Fibroblast of lung (primary cell): ENCODE measurements around the gene FHDC1. TPM values are rescaled to one million over a fixed set of nuclear protein-coding genes. Genes with fewer than 3 reads are reported as not detected.

ENCODE experiments used
- DNase-seq, 2 donors: peaks; one replicate each; pipeline versions ENCODE4 v3.0.0 to v3.0.0-alpha.2; 2010; ENCODE audit warnings: low read depth in 2 of 2
- H2AFZ ChIP-seq: 2 replicates; pipeline ENCODE4 v1.5.1; 2012; ENCODE audit warnings: low read length, control low read depth, inconsistent platforms
- H3K27ac ChIP-seq: 2 replicates; pipeline ENCODE4 v1.5.1; 2011; ENCODE audit warnings: low read length, control low read depth; ENCODE audit not compliant: insufficient read depth
- H3K27me3 ChIP-seq: 2 replicates; pipeline ENCODE4 v1.5.1; 2011; ENCODE audit warnings: mild to moderate bottlenecking, low read length; ENCODE audit not compliant: control insufficient read depth, insufficient read depth
- H3K36me3 ChIP-seq: 2 replicates; pipeline ENCODE4 v1.5.1; 2011; ENCODE audit warnings: low read length; ENCODE audit not compliant: control insufficient read depth, insufficient read depth
- H3K4me1 ChIP-seq: 2 replicates; pipeline ENCODE4 v1.5.1; 2011; ENCODE audit warnings: low read length; ENCODE audit not compliant: control insufficient read depth, insufficient read depth; ENCODE audit errors: extremely low read depth
- H3K4me2 ChIP-seq: 2 replicates; pipeline ENCODE4 v1.5.1; 2011; ENCODE audit warnings: low read length, control low read depth; ENCODE audit not compliant: insufficient read depth; ENCODE audit errors: extremely low read depth
- H3K4me3 ChIP-seq, 4 experiments: fragments of 200-600 bp in 1 of 4; sonication (generic) in 1 of 4; replicated peaks in 1 of 4; 2 replicates each; pipeline ENCODE4 v1.5.1; 2011 to 2016; ENCODE audit warnings: low read length in 4 of 4, low read depth in 3 of 4, mild to moderate bottlenecking in 3 of 4, control low read depth in 2 of 4, inconsistent platforms in 1 of 4, mixed read lengths in 1 of 4; ENCODE audit not compliant: insufficient read depth in 1 of 4; ENCODE audit errors: control extremely low read depth in 1 of 4
- H3K79me2 ChIP-seq: 2 replicates; pipeline ENCODE4 v1.5.1; 2012; ENCODE audit warnings: mild to moderate bottlenecking, low read length, inconsistent platforms; ENCODE audit not compliant: control insufficient read depth, insufficient read depth
- H3K9ac ChIP-seq: 2 replicates; pipeline ENCODE4 v1.5.1; 2011; ENCODE audit warnings: mild to moderate bottlenecking, low read length, control low read depth; ENCODE audit not compliant: insufficient read depth
- H3K9me3 ChIP-seq: 2 replicates; pipeline ENCODE4 v1.5.1; 2012; ENCODE audit warnings: low read depth, low read length; ENCODE audit not compliant: control insufficient read depth, insufficient read depth
- H4K20me1 ChIP-seq: 2 replicates; pipeline ENCODE4 v1.5.1; 2011; ENCODE audit warnings: low read length; ENCODE audit not compliant: control insufficient read depth, insufficient read depth; ENCODE audit errors: extremely low read depth
- CTCF ChIP-seq, 2 donors: IDR thresholded peaks in 1 of 2; conservative IDR thresholded peaks in 1 of 2; 1 replicate in 1 of 2; 2 replicates in 1 of 2; pipeline ENCODE4 v1.5.1; 2011 to 2012; ENCODE audit warnings: low read length in 2 of 2, control low read depth in 1 of 2, inconsistent platforms in 1 of 2, low read depth in 1 of 2, mild to moderate bottlenecking in 1 of 2
- EZH2 ChIP-seq: IDR thresholded peaks from 2 replicates; pipeline ENCODE4 v1.5.1; 2012; ENCODE audit warnings: low read length, control low read depth, mild to moderate bottlenecking; ENCODE audit errors: missing control alignments
- polyA plus RNA-seq, 2 donors: library from polyadenylated mRNA; depleted of rRNA in 1 of 2; stranded (reverse) in 1 of 2; unstranded in 1 of 2; fragments of >200 nt; gene quantifications; 2 replicates each; pipeline ENCODE4 v1.2.1, GENCODE V29; 2011 to 2012; ENCODE audit warnings: missing spikeins in 1 of 2
- total RNA-seq: library from RNA; depleted of rRNA; stranded (reverse); fragments of >200 nt; gene quantifications from 2 replicates; pipeline ENCODE4 v1.2.1, GENCODE V29; 2014

The FHDC1 gene
- total and polyA plus RNA-seq, 2 donors (not counting 1 experiment from before 2014, with no cell fraction given), result 0.14 to 0.33 TPM

- no peak overlapping the region for H3K4me2 ChIP-seq
- no peak overlapping the region for H3K4me3 ChIP-seq
- peaks cover 5% of the 10 kb centered on the region for H3K27me3 ChIP-seq
- no peak overlapping the region for H3K27ac ChIP-seq
- H4K20me1 ChIP-seq, result no peaks in the 10 kb centered on the region
- no peaks in the 10 kb centered on the region for H3K79me2 ChIP-seq
- H3K36me3 ChIP-seq, result no peaks in the 10 kb centered on the region
- no peaks in the 10 kb centered on the region for H3K9me3 ChIP-seq
- no peaks in the 10 kb centered on the region for H3K4me1 ChIP-seq
- DNase-seq, result no peak
- no peak overlapping the region for H2AFZ ChIP-seq
- no peak overlapping the region for H3K9ac ChIP-seq
- TF ChIP-seq CTCF (conservative IDR thresholded peaks at IDR 0.05 in 1 of 2, IDR thresholded peaks at IDR 0.05 in 1 of 2; ENCODE audit: low read depth in 1 of 2, low read length in 2 of 2), result no peak
- TF ChIP-seq EZH2, result no peak
Observed at GRCh38 chr4:153020457-153020856, 84.3 kb downstream of the FHDC1 start.

GRCh38 chr4:153021276-153021675 is 85.2 kb downstream of the FHDC1 start:
- Histone ChIP-seq H3K27me3 (peaks cover 5% of the 10 kb centered on the region), H4K20me1 (no peaks in the 10 kb centered on the region), H3K9ac (no peak overlapping the region), H3K79me2 (no peaks in the 10 kb centered on the region), H3K4me3 (no peak overlapping the region), H3K27ac (no peak overlapping the region), H3K36me3 (no peaks in the 10 kb centered on the region), H2AFZ (no peak overlapping the region), H3K4me2 (no peak overlapping the region), H3K4me1 (no peaks in the 10 kb centered on the region), H3K9me3 (no peaks in the 10 kb centered on the region)
- DNase-seq, result no peak
- TF ChIP-seq CTCF (conservative IDR thresholded peaks at IDR 0.05 in 1 of 2, IDR thresholded peaks at IDR 0.05 in 1 of 2; ENCODE audit: low read depth in 1 of 2, low read length in 2 of 2), result no peak
- TF ChIP-seq EZH2, result no peak

GRCh38 chr4:153022241-153022715 is 86.2 kb downstream of the FHDC1 start:
- H3K4me3 ChIP-seq, result no peak overlapping the region

More at GRCh38 chr4:153022241-153022715, 86.2 kb downstream of the FHDC1 start:
- DNase-seq, result no peak
- Histone ChIP-seq H2AFZ (no peak overlapping the region), H3K27ac (no peak overlapping the region), H3K27me3 (peaks cover 5% of the 10 kb centered on the region), H3K9ac (no peak overlapping the region), H3K9me3 (no peaks in the 10 kb centered on the region), H3K4me2 (no peak overlapping the region), H3K79me2 (no peaks in the 10 kb centered on the region), H4K20me1 (no peaks in the 10 kb centered on the region), H3K36me3 (no peaks in the 10 kb centered on the region), H3K4me1 (no peaks in the 10 kb centered on the region)
- TF ChIP-seq EZH2, result no peak
- TF ChIP-seq CTCF (conservative IDR thresholded peaks at IDR 0.05 in 1 of 2, IDR thresholded peaks at IDR 0.05 in 1 of 2; ENCODE audit: low read depth in 1 of 2, low read length in 2 of 2), result no peak
